H9 (cell line): ENCODE measurements around the gene TBC1D22A. TPM values are rescaled to one million over a fixed set of nuclear protein-coding genes. Genes with fewer than 3 reads are reported as not detected.

ENCODE experiments used
- DNase-seq: peaks from one replicate; pipeline ENCODE4 v3.0.0-alpha.2; 2017
- H2AFZ ChIP-seq: one replicate; pipeline ENCODE4 v1.6.1; 2013; ENCODE audit warnings: mild to moderate bottlenecking, low read length, control low read depth, moderate library complexity
- H2AK5ac ChIP-seq: 2 replicates; pipeline ENCODE4 v1.6.1; 2013; ENCODE audit warnings: low read length, control low read depth, mixed read lengths; ENCODE audit not compliant: insufficient read length
- H2BK120ac ChIP-seq: one replicate; pipeline ENCODE4 v1.6.1; 2013; ENCODE audit warnings: low read depth, mild to moderate bottlenecking, low read length, control low read depth, inconsistent platforms; ENCODE audit not compliant: poor library complexity, severe bottlenecking
- H2BK12ac ChIP-seq: 2 replicates; pipeline ENCODE4 v1.6.1; 2013; ENCODE audit warnings: low read length, control low read depth, mixed read lengths, low read depth; ENCODE audit not compliant: insufficient read length
- H2BK15ac ChIP-seq: 2 replicates; pipeline ENCODE4 v1.6.1; 2013; ENCODE audit warnings: low read depth, low read length, control low read depth
- H2BK20ac ChIP-seq: one replicate; pipeline ENCODE4 v1.6.1; 2013; ENCODE audit warnings: low read depth, mild to moderate bottlenecking, low read length, control low read depth, inconsistent platforms; ENCODE audit not compliant: poor library complexity, severe bottlenecking
- H2BK5ac ChIP-seq: 2 replicates; pipeline ENCODE4 v1.6.1; 2013; ENCODE audit warnings: low read length, control low read depth, mixed read lengths; ENCODE audit not compliant: insufficient read length
- H3K14ac ChIP-seq: 2 replicates; pipeline ENCODE4 v1.6.1; 2013; ENCODE audit warnings: low read length, control low read depth; ENCODE audit not compliant: insufficient read depth
- H3K18ac ChIP-seq: 2 replicates; pipeline ENCODE4 v1.6.1; 2013; ENCODE audit warnings: low read depth, mild to moderate bottlenecking, mixed read lengths, low read length, control low read depth; ENCODE audit not compliant: insufficient read length
- H3K23ac ChIP-seq: 2 replicates; pipeline ENCODE4 v1.6.1; 2013; ENCODE audit warnings: low read length, control low read depth, mixed read lengths, low read depth; ENCODE audit not compliant: insufficient read length
- H3K23me2 ChIP-seq: 2 replicates; pipeline ENCODE4 v1.6.1; 2013; ENCODE audit warnings: low read depth, mild to moderate bottlenecking, mixed read lengths, low read length, control low read depth; ENCODE audit not compliant: insufficient read length, poor library complexity, severe bottlenecking
- H3K27ac ChIP-seq: 2 replicates; pipeline ENCODE4 v1.5.1; 2013; ENCODE audit warnings: low read length, control low read depth, mixed read lengths, low read depth; ENCODE audit not compliant: insufficient read length
- H3K27me3 ChIP-seq: 2 replicates; pipeline ENCODE4 v1.6.1; 2013; ENCODE audit warnings: low read length, control low read depth, inconsistent platforms; ENCODE audit not compliant: insufficient read depth
- H3K4ac ChIP-seq: 2 replicates; pipeline ENCODE4 v1.6.1; 2013; ENCODE audit warnings: low read depth, mild to moderate bottlenecking, control low read depth, inconsistent platforms, low read length, moderate library complexity
- H3K4me1 ChIP-seq: 2 replicates; pipeline ENCODE4 v1.6.1; 2013; ENCODE audit warnings: low read length, control low read depth, inconsistent platforms; ENCODE audit not compliant: insufficient read depth
- H3K4me2 ChIP-seq: 2 replicates; pipeline ENCODE4 v1.6.1; 2013; ENCODE audit warnings: low read length, control low read depth, mixed read lengths; ENCODE audit not compliant: insufficient read length, insufficient read depth
- H3K56ac ChIP-seq: 2 replicates; pipeline ENCODE4 v1.6.1; 2013; ENCODE audit warnings: low read depth, mild to moderate bottlenecking, mixed read lengths, low read length, control low read depth; ENCODE audit not compliant: insufficient read length
- H3K79me1 ChIP-seq: 2 replicates; pipeline ENCODE4 v1.6.1; 2013; ENCODE audit warnings: low read depth, mild to moderate bottlenecking, moderate library complexity, low read length, control low read depth, inconsistent platforms; ENCODE audit not compliant: insufficient read depth, poor library complexity, severe bottlenecking
- H3K79me2 ChIP-seq: 2 replicates; pipeline ENCODE4 v1.6.1; 2013; ENCODE audit warnings: low read length, control low read depth, inconsistent platforms; ENCODE audit not compliant: insufficient read depth
- H3K9ac ChIP-seq: 2 replicates; pipeline ENCODE4 v1.6.1; 2013; ENCODE audit warnings: low read length, control low read depth, mixed read lengths; ENCODE audit not compliant: insufficient read length; ENCODE audit errors: extremely low read depth
- H3K9me3 ChIP-seq: one replicate; pipeline ENCODE4 v1.6.1; 2013; ENCODE audit warnings: low read depth, low read length, inconsistent platforms; ENCODE audit not compliant: control insufficient read depth
- H3T11ph ChIP-seq: one replicate; pipeline ENCODE4 v1.6.1; 2013; ENCODE audit warnings: mild to moderate bottlenecking, low read length, control low read depth, inconsistent platforms
- H4K20me1 ChIP-seq: one replicate; pipeline ENCODE4 v1.6.1; 2013; ENCODE audit not compliant: control insufficient read depth, insufficient read length, insufficient read depth
- H4K5ac ChIP-seq: 2 replicates; pipeline ENCODE4 v1.6.1; 2013; ENCODE audit warnings: low read depth, mild to moderate bottlenecking, mixed read lengths, low read length, control low read depth; ENCODE audit not compliant: insufficient read length
- H4K8ac ChIP-seq: replicated peaks from 2 replicates; pipeline ENCODE4 v1.6.1; 2013; ENCODE audit warnings: low read length, control low read depth, mixed read lengths, low read depth; ENCODE audit not compliant: insufficient read length
- H4K91ac ChIP-seq: 2 replicates; pipeline ENCODE4 v1.6.1; 2013; ENCODE audit warnings: low read depth, mild to moderate bottlenecking, moderate library complexity, mixed read lengths, low read length, control low read depth; ENCODE audit not compliant: insufficient read length
- H3K27ac Mint-ChIP-seq, 3 experiments: 2 replicates in 2 of 3; 3 replicates in 1 of 3; pipeline ENCODE4 v1.8.0; 2020 to 2021; ENCODE audit warnings: mixed read lengths in 3 of 3, mild to moderate bottlenecking in 1 of 3, moderate library complexity in 1 of 3
- H3K27me3 Mint-ChIP-seq: 2 replicates; pipeline ENCODE4 v1.8.0; 2021; ENCODE audit warnings: low read depth, mild to moderate bottlenecking, moderate library complexity, mixed read lengths
- H3K36me3 Mint-ChIP-seq, 3 experiments: 2 replicates in 2 of 3; 3 replicates in 1 of 3; pipeline ENCODE4 v1.8.0; 2020 to 2021; ENCODE audit warnings: low read depth in 3 of 3, mixed read lengths in 3 of 3; ENCODE audit not compliant: insufficient read depth in 1 of 3
- H3K4me1 Mint-ChIP-seq, 2 experiments: 2 replicates each; pipeline ENCODE4 v1.8.0; 2020; ENCODE audit warnings: mixed read lengths in 2 of 2
- H3K4me3 Mint-ChIP-seq, 2 experiments: 2 replicates in 1 of 2; 3 replicates in 1 of 2; pipeline ENCODE4 v1.8.0; 2020 to 2021; ENCODE audit warnings: mild to moderate bottlenecking in 2 of 2, mixed read lengths in 2 of 2, moderate library complexity in 1 of 2
- H3K9me3 Mint-ChIP-seq, 2 experiments: 2 replicates in 1 of 2; 3 replicates in 1 of 2; pipeline ENCODE4 v1.8.0; 2020; ENCODE audit warnings: mild to moderate bottlenecking in 2 of 2, mixed read lengths in 2 of 2, moderate library complexity in 1 of 2
- CTCF ChIP-seq: fragments of 200-600 bp; sonication (generic); conservative IDR thresholded peaks from 3 replicates; pipeline ENCODE4 v1.8.0; 2021; ENCODE audit warnings: antibody characterized with exemption, mild to moderate bottlenecking
- WGBS: extraction: QIAGEN DNeasy Blood & Tissue Kit; methylation state at CpG from one replicate; pipeline ENCODE4 v1.1.7; 2013; ENCODE audit warnings: missing lambda C conversion rate, low lambda C conversion rate, mixed read lengths; ENCODE audit not compliant: insufficient read length; ENCODE audit errors: extremely low coverage; 5-methylcytosine and 5-hydroxymethylcytosine counted together
- total RNA-seq: library from RNA; stranded (reverse); gene quantifications from 2 replicates; pipeline ENCODE4 v1.2.1, GENCODE V29; 2021

Gene TBC1D22A
- total RNA-seq, 1 experiment from 2014 or later, result 20.8 TPM

GRCh38 chr22:47143249-47143938 lies 380.9 kb downstream of the TBC1D22A start:
- Mint-ChIP-seq H3K27ac (no peak overlapping the region; a peak in 1 of 7 replicates), H3K27me3 (peaks cover 1% of the 10 kb centered on the region; the same call in 1 of the 2 replicates), H3K9me3 (no peaks in the 10 kb centered on the region; a peak in 1 of 5 replicates), H3K36me3 (no peaks in the 10 kb centered on the region), H3K4me1 (peaks cover 0 to 2% of the 10 kb centered on the region in 2 experiments; a peak in 1 of 4 replicates), H3K4me3 (no peak overlapping the region)
- Histone ChIP-seq H3K79me1 (no peaks in the 10 kb centered on the region), H2BK15ac (no peak overlapping the region), H3T11ph (no peak overlapping the region), H3K23ac (no peak overlapping the region), H2BK5ac (no peak overlapping the region), H2AFZ (no peak overlapping the region), H4K91ac (no peak overlapping the region), H3K79me2 (no peaks in the 10 kb centered on the region), H3K4me1 (no peaks in the 10 kb centered on the region), H2BK120ac (no peak overlapping the region), H3K18ac (no peak overlapping the region), H3K4me2 (no peak overlapping the region), H4K20me1 (no peaks in the 10 kb centered on the region), H3K56ac (no peak overlapping the region), H4K8ac (no peak overlapping the region), H3K9me3 (no peaks in the 10 kb centered on the region), H3K14ac (no peak overlapping the region), H3K23me2 (no peaks in the 10 kb centered on the region), H3K9ac (no peak overlapping the region), H2AK5ac (no peak overlapping the region), H3K27ac (no peak overlapping the region), H3K27me3 (no peaks in the 10 kb centered on the region), H4K5ac (no peak overlapping the region), H3K4ac (no peak overlapping the region), H2BK20ac (no peak overlapping the region), H2BK12ac (no peak overlapping the region)
- no peak for TF ChIP-seq CTCF
- no peak for DNase-seq
- WGBS, result no CpG with 5 or more reads among the region's 16 CpGs
